COLO829 (cell line): Measurements from ENCODE around the gene LIMS3.
"Not testable (repeated sequence)": the region's sequence is repeated elsewhere in the genome, so short reads cannot be mapped to it uniquely, and the experiment has no call there.

Experiments
- DNase-seq: peaks from one replicate; pipeline ENCODE4 v3.0.0; 2012; ENCODE audit warnings: low spot score

The LIMS3 gene

GRCh38 chr2:109898462-109899336 lies at the start of gene LIMS3:
Gene LIMS3, plus strand, starts transcription at chr2:109898688. Its CDS starts 41 bp downstream, at chr2:109898729.
- not testable (repeated sequence) for DNase-seq

- not testable (repeated sequence) for DNase-seq
Observed at GRCh38 chr2:109871129-109871751, 27.2 kb upstream of the LIMS3 start.

GRCh38 chr2:109876625-109877024 lies 21.9 kb upstream of the LIMS3 start:
- DNase-seq = not testable (repeated sequence)

DNA sequence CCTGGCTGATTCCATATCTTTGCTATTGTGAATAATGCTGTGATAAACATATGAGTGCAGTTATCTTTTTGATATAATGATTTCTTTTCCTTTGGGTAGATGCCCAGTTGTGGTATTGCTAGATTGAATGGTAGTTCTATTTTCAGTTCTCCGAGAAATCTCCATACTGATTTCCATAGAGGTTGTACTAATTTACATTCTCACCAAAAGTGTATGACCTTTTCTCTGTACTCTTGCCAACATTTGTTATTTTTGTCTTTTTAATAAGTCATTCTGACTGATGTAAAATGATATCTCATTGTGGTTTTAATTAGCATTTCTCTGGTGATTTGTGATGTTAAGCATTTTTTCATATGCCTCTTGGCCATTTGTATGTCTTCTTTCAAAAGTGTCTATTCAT lies 16.4 kb upstream of the LIMS3 start:
- DNase-seq = not testable (repeated sequence)

DNA sequence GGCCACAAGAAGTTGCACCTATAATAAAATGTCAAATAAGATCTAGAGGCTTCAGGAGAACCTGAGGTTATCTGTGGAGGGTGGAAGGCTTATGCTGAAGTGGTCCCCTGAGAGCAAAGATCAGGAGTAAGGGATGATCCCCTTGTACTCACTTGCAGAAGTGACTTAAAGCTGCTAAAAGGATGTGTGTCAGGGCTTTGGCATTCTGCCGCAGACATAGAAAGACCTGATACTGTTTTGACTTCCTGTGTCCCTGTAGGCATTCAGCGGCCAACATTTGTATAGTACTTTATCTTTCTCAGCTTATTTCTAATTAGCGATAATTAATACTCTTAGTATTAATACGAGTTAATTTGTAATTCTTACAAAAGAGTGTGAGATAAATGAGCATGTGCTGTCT lies 10.1 kb upstream of the LIMS3 start:
- not testable (repeated sequence) for DNase-seq

DNA sequence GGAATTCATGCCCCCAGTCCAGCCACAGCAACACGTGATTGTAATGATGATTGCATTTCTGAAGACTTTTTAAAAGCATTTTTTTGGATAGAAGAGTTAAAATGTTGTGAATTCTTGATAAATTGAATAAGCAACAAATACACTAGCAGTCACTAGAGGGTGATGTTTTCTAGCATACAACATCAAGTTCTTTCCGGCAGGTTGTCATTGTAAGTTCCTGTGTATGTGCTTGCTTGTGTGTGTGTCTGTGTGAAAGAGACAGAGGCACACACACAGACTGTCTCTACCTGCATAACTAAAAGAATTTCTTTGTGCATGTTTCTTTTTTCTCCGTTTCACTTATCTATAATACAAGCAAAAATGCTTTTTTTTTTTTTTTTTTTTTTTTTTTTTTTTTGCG lies 8.6 kb upstream of the LIMS3 start:
- not testable (repeated sequence) for DNase-seq

DNA sequence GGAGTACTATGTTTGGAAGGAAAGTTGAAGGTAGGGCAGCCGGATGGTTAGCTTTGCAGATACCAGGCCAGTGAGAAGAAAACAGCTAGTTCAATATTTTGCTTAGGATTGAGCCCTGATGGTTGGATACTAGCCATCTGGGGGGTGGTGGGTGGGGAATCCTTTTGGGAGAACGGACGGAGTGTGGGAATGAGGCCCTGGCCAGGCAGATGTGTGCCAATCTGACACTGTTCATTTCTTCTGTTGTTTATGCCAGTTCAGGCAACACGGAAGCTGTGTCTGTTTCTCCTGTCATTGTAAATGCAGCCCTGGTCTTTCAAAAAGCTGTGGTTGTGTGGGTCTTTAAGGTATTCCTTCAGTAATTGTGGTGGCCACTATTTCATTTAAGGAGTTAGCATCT lies 7.5 kb upstream of the LIMS3 start:
- not testable (repeated sequence) for DNase-seq

GRCh38 chr2:109893736-109894135 lies 4.8 kb upstream of the LIMS3 start:
- DNase-seq = not testable (repeated sequence)

- DNase-seq = not testable (repeated sequence)
Observed at GRCh38 chr2:109894141-109894540, 4.3 kb upstream of the LIMS3 start.

GRCh38 chr2:109895090-109895869 lies 3.2 kb upstream of the LIMS3 start:
- not testable (repeated sequence) for DNase-seq

DNA sequence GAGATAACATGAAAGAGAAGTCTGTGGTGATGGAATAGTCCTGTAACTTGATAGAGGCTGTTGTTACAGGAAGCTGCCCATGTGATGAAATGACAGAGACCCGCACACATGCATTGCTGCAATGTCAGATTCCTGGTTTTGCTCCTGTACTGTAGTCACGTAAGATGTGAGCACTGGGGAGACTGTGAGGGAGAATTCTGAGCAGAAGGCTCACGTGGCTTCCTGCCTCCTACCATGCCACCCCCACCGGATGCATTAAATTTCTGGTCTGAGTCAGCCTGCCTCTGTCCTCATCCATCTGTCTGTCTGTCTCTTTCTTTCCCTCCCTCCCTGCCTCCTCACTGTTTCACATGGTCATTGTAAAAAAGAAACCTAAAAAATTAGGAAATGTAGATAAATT lies 2.3 kb upstream of the LIMS3 start:
- DNase-seq = not testable (repeated sequence)

GRCh38 chr2:109897769-109898461 lies 573 bp upstream of the LIMS3 start:
- not testable (repeated sequence) for DNase-seq

- DNase-seq = not testable (repeated sequence)
Observed at GRCh38 chr2:109905796-109906195, 7.3 kb downstream of the LIMS3 start.

DNA sequence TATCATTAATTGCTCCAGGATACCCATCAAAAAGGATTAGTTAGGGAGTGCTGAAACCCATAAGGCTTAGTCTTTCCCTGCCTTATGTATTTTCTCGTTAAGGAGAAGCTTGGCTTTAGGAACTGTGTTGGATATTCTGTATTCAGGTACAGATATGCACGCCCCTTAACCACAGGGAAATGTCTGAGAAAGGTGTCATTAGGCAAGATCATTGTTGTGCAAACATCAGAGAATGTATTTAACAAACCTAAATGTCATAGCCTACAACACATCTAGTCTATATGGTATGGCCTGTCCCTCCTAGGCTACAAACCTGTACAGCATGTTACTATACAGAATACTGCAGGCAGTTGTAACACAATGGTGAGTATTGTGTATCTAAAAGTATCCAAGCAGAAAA lies 10.1 kb downstream of the LIMS3 start:
- not testable (repeated sequence) for DNase-seq

DNA sequence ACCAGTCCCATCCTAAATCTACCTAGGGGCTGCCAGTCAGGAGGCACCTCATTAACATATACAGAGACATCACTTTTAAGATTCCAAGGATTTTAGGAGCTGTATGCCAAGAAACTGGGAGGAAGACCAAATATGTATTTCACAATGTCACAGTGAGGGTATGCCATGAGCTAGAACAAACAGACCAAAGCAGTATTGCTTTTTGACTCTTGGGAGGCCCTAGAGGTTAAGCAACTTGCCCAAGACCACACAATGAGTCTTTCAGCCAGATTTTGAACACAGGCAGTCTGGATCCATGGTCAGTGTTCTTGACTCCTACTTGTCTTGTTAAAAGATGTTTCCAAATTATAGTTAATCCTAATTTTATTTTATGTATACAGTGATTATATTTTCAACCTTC lies 12.3 kb downstream of the LIMS3 start:
- not testable (repeated sequence) for DNase-seq

DNA sequence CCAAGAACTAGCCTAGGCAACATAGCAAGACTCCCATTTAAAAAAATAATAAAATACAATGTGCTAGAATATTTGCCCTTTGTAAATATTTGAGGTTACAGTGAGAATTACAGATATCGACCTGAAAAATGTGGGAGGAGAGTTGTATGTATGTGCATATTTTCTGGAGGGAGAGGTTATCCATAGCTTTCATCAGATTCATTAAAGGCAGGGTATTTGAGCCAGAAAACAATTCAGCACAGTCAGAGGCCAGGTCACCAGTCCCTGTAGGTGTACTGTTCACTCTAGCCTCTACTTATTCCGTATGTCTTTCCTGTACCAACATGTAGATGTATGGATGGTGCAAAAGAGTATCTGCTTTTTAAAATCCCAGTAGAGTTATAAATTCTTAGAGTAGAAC lies 15.4 kb downstream of the LIMS3 start:
- DNase-seq = not testable (repeated sequence)

GRCh38 chr2:109914552-109914951 lies 16.1 kb downstream of the LIMS3 start:
- DNase-seq = not testable (repeated sequence)

DNA sequence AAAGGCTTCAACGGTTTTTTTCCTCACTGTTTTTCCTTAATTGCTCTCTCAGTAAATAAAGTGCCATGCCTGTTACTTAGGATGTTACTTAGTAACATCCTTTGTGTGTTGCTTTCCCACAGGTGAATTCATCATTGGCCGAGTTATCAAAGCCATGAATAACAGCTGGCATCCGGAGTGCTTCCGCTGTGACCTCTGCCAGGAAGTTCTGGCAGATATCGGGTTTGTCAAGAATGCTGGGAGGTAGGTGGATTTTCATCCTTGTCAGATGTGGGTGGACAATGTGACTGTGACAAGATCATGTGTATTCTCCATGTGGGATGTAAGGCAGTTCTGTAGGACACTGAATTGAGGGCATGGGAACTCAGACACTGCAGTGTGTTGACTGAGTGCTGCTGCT lies 17.3 kb downstream of the LIMS3 start:
- not testable (repeated sequence) for DNase-seq

- not testable (repeated sequence) for DNase-seq
Observed at GRCh38 chr2:109920162-109920561, 21.7 kb downstream of the LIMS3 start.

DNA sequence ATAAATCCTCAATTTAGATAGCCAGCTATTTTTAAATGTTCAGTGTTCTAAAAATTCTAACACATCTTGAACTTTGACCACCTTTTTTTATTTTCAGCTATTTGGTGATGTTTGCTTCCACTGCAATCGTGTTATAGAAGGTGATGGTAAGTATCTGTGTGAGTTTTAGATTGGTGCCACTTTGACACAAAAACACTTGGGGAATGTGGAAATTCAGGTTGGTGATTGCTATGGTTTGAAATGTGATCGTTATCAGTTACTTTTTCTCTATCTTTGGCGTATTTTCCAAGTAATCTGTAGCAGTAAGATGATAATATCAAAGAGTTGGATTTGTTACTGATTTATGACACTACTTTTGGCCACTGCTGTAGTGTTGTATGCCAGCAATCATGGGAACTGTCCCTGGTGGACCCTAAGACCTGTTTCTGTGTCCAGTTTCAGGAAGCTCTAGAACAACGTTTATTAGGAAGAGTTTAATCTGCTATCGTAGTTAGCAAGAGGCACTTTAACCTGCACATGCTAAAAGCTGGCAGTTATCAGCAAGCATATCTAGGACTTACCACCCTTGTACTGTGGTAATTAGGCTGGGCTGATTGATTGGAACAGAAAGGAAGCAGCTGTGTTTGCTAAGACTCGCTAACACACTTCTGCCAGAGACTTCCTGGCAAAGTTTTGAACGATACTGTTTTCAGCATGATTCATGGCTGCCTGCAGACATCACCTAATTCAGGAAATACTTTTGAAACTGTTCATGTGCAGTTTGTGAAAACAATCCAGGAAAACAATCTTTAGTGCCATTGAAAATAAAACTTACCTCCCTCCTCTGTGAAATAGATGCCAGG lies 23.3 kb downstream of the LIMS3 start:
- DNase-seq = not testable (repeated sequence)

- DNase-seq = not testable (repeated sequence)
Observed at GRCh38 chr2:109924481-109924880, 26.0 kb downstream of the LIMS3 start.
